Central memory CD8-positive, alpha-beta T cell (primary cell): ENCODE measurements around the gene PAFAH2.
A peak's percentile ranks its signal among the peaks of the same experiment; 100 is the strongest.

Experiments used
- ATAC-seq: fragments of 150-1000 bp; cut with Tn5 transposase; replicated peaks from 2 replicates; pipeline ENCODE4 v1.10.0; 2022; ENCODE audit warnings: mild to moderate bottlenecking, moderate FRiP score, moderate number of reproducible peaks; ENCODE audit not compliant: poor library complexity, severe bottlenecking; ENCODE audit errors: extremely low read depth
- DNase-seq, 2 donors: peaks; one replicate each; pipeline ENCODE4 v3.0.0; 2021; ENCODE audit warnings: low spot score in 2 of 2
- H3K27ac Mint-ChIP-seq: one replicate; pipeline ENCODE4 v1.8.0; 2022; ENCODE audit warnings: low read depth, mild to moderate bottlenecking, moderate library complexity, mixed read lengths
- H3K27me3 Mint-ChIP-seq: one replicate; pipeline ENCODE4 v1.8.0; 2022; ENCODE audit warnings: mixed read lengths
- H3K36me3 Mint-ChIP-seq: one replicate; pipeline ENCODE4 v1.8.0; 2022; ENCODE audit warnings: mild to moderate bottlenecking, moderate library complexity, mixed read lengths; ENCODE audit not compliant: insufficient read depth
- H3K4me1 Mint-ChIP-seq: one replicate; pipeline ENCODE4 v1.8.0; 2022; ENCODE audit warnings: mixed read lengths
- H3K4me3 Mint-ChIP-seq: one replicate; pipeline ENCODE4 v1.8.0; 2022; ENCODE audit warnings: mild to moderate bottlenecking, moderate library complexity, mixed read lengths
- H3K9me3 Mint-ChIP-seq: one replicate; pipeline ENCODE4 v1.8.0; 2022; ENCODE audit warnings: mixed read lengths

The PAFAH2 gene

GRCh38 chr1:25924454-25924853, 73.4 kb downstream of the PAFAH2 start:
- ATAC-seq: no peak
- Mint-ChIP-seq H3K27me3 (no peaks in the 10 kb centered on the region), H3K27ac (no peak overlapping the region), H3K36me3 (peaks cover 3% of the 10 kb centered on the region), H3K4me3 (no peak overlapping the region), H3K9me3 (no peaks in the 10 kb centered on the region), H3K4me1 (peaks cover 18% of the 10 kb centered on the region)
- no peak for DNase-seq

- H3K9me3 Mint-ChIP-seq: no peaks in the 10 kb centered on the region
- H3K27me3 Mint-ChIP-seq: no peaks in the 10 kb centered on the region
- peaks cover 22% of the 10 kb centered on the region for H3K4me1 Mint-ChIP-seq
- peak overlapping the region; percentile 44 for H3K27ac Mint-ChIP-seq
- DNase-seq: no peak
- H3K36me3 Mint-ChIP-seq: peaks cover 3% of the 10 kb centered on the region
- H3K4me3 Mint-ChIP-seq: peak overlapping the region; percentile 82
- peak; percentile 6 for ATAC-seq
These were observed 74.8 kb downstream of the PAFAH2 start for GRCh38 chr1:25922971-25923552.

- Mint-ChIP-seq H3K27me3 (no peaks in the 10 kb centered on the region), H3K4me3 (peak overlapping the region; percentile 82), H3K27ac (no peak overlapping the region), H3K36me3 (peaks cover 3% of the 10 kb centered on the region), H3K4me1 (peaks cover 28% of the 10 kb centered on the region), H3K9me3 (no peaks in the 10 kb centered on the region)
- peak in 1 of 2 donors; percentile 30 for DNase-seq
- peak; percentile 75 for ATAC-seq
These were observed 75.5 kb downstream of the PAFAH2 start for GRCh38 chr1:25922056-25922970.

GRCh38 chr1:25918615-25919014, 79.2 kb downstream of the PAFAH2 start:
- Mint-ChIP-seq H3K4me1 (peaks cover 28% of the 10 kb centered on the region), H3K4me3 (no peak overlapping the region), H3K9me3 (no peaks in the 10 kb centered on the region), H3K36me3 (peaks cover 3% of the 10 kb centered on the region), H3K27ac (no peak overlapping the region), H3K27me3 (no peaks in the 10 kb centered on the region)
- DNase-seq (no peak), ATAC-seq (no peak)

- peak; percentile 71 for ATAC-seq
- H3K4me1 Mint-ChIP-seq: peaks cover 28% of the 10 kb centered on the region
- H3K36me3 Mint-ChIP-seq: no peaks in the 10 kb centered on the region
- no peak for DNase-seq
- H3K9me3 Mint-ChIP-seq: no peaks in the 10 kb centered on the region
- H3K27me3 Mint-ChIP-seq: no peaks in the 10 kb centered on the region
- peak overlapping the region; percentile 54 for H3K27ac Mint-ChIP-seq
- peak overlapping the region; percentile 39 for H3K4me3 Mint-ChIP-seq
These were observed 79.9 kb downstream of the PAFAH2 start for GRCh38 chr1:25917996-25918395.

- Mint-ChIP-seq H3K4me1 (peaks cover 18% of the 10 kb centered on the region), H3K9me3 (no peaks in the 10 kb centered on the region), H3K36me3 (no peaks in the 10 kb centered on the region), H3K27ac (no peak overlapping the region), H3K4me3 (no peak overlapping the region), H3K27me3 (no peaks in the 10 kb centered on the region)
- DNase-seq (no peak), ATAC-seq (no peak)
These were observed 81.4 kb downstream of the PAFAH2 start for GRCh38 chr1:25916460-25916859.

- ATAC-seq: no peak
- Mint-ChIP-seq H3K4me1 (peaks cover 9% of the 10 kb centered on the region), H3K27me3 (no peaks in the 10 kb centered on the region), H3K4me3 (no peak overlapping the region), H3K9me3 (no peaks in the 10 kb centered on the region), H3K27ac (no peak overlapping the region), H3K36me3 (no peaks in the 10 kb centered on the region)
- DNase-seq: no peak
These were observed 83.5 kb downstream of the PAFAH2 start for GRCh38 chr1:25914074-25914995.

GRCh38 chr1:25913206-25913605, 84.7 kb downstream of the PAFAH2 start:
- H3K9me3 Mint-ChIP-seq: no peaks in the 10 kb centered on the region
- no peaks in the 10 kb centered on the region for H3K27me3 Mint-ChIP-seq
- H3K4me1 Mint-ChIP-seq: peaks cover 8% of the 10 kb centered on the region
- no peak overlapping the region for H3K4me3 Mint-ChIP-seq
- no peaks in the 10 kb centered on the region for H3K36me3 Mint-ChIP-seq
- H3K27ac Mint-ChIP-seq: no peak overlapping the region
- ATAC-seq (no peak), DNase-seq (no peak)

- Mint-ChIP-seq H3K27me3 (no peaks in the 10 kb centered on the region), H3K27ac (no peak overlapping the region), H3K36me3 (no peaks in the 10 kb centered on the region), H3K4me1 (peaks cover 4% of the 10 kb centered on the region), H3K9me3 (no peaks in the 10 kb centered on the region), H3K4me3 (no peak overlapping the region)
- DNase-seq (no peak), ATAC-seq (no peak)
These were observed 85.6 kb downstream of the PAFAH2 start for GRCh38 chr1:25912076-25912831.

- Mint-ChIP-seq H3K4me1 (peaks cover 10% of the 10 kb centered on the region), H3K9me3 (no peaks in the 10 kb centered on the region), H3K36me3 (no peaks in the 10 kb centered on the region), H3K27ac (no peak overlapping the region), H3K4me3 (no peak overlapping the region), H3K27me3 (no peaks in the 10 kb centered on the region)
- DNase-seq (no peak), ATAC-seq (no peak)
These were observed 86.7 kb downstream of the PAFAH2 start for GRCh38 chr1:25911162-25911561.
